Loucy (cell line): Measurements from ENCODE around the gene HEPHL1.

Experiments used
- H2AFZ ChIP-seq: fragments of 200-600 bp; sonication (generic); 2 replicates; pipeline ENCODE4 v1.6.0; 2016; ENCODE audit warnings: antibody characterized with exemption, mild to moderate bottlenecking, low read length, moderate library complexity
- H3F3A ChIP-seq: fragments of 200-600 bp; 2 replicates; pipeline ENCODE4 v1.6.0; 2016; ENCODE audit warnings: antibody characterized with exemption, low read depth, mild to moderate bottlenecking
- H3K27me3 ChIP-seq: fragments of 200-600 bp; sonication (generic); 2 replicates; pipeline ENCODE4 v1.6.1; 2014; ENCODE audit warnings: low read length, mild to moderate bottlenecking; ENCODE audit not compliant: insufficient read depth, poor library complexity, severe bottlenecking
- H3K36me3 ChIP-seq: fragments of 200-600 bp; sonication (generic); 2 replicates; pipeline ENCODE4 v1.6.1; 2016; ENCODE audit warnings: low read length; ENCODE audit not compliant: insufficient read depth
- H3K4me1 ChIP-seq: fragments of 200-600 bp; sonication (generic); 2 replicates; pipeline ENCODE4 v1.5.1; 2014; ENCODE audit warnings: low read length, mild to moderate bottlenecking; ENCODE audit not compliant: insufficient read depth, poor library complexity, severe bottlenecking
- H3K4me2 ChIP-seq: fragments of 200-600 bp; sonication (generic); 2 replicates; pipeline ENCODE4 v1.6.0; 2014; ENCODE audit warnings: antibody characterized with exemption, low read length, low read depth, mild to moderate bottlenecking; ENCODE audit not compliant: poor library complexity, severe bottlenecking
- H3K4me3 ChIP-seq: fragments of 200-600 bp; sonication (generic); 2 replicates; pipeline ENCODE4 v1.5.1; 2014; ENCODE audit warnings: low read length, mild to moderate bottlenecking, mixed read lengths; ENCODE audit not compliant: poor library complexity, severe bottlenecking
- H3K79me2 ChIP-seq: fragments of 200-600 bp; sonication (generic); 2 replicates; pipeline ENCODE4 v1.6.1; 2014; ENCODE audit warnings: low read length; ENCODE audit not compliant: insufficient read depth
- H3K9ac ChIP-seq: fragments of 200-600 bp; sonication (generic); 2 replicates; pipeline ENCODE4 v1.6.0; 2014; ENCODE audit warnings: mild to moderate bottlenecking, low read depth, low read length, moderate library complexity; ENCODE audit not compliant: poor library complexity, severe bottlenecking
- H3K9me2 ChIP-seq: fragments of 200-600 bp; sonication (generic); replicated peaks from 2 replicates; pipeline ENCODE4 v1.6.1; 2016; ENCODE audit warnings: low read depth, low read length, mixed read lengths
- H3K9me3 ChIP-seq: fragments of 200-600 bp; sonication (generic); 2 replicates; pipeline ENCODE4 v1.6.1; 2014; ENCODE audit warnings: mild to moderate bottlenecking, antibody characterized with exemption, low read length, low read depth; ENCODE audit not compliant: insufficient read depth
- H4K20me1 ChIP-seq: fragments of 200-600 bp; sonication (generic); 2 replicates; pipeline ENCODE4 v1.6.0; 2014; ENCODE audit warnings: antibody characterized with exemption, low read length, mild to moderate bottlenecking; ENCODE audit not compliant: insufficient read depth, poor library complexity, severe bottlenecking
- CTCF ChIP-seq: fragments of 200-600 bp; sonication (generic); conservative IDR thresholded peaks from 2 replicates; pipeline ENCODE4 v1.5.1; 2014; ENCODE audit warnings: mild to moderate bottlenecking, antibody characterized with exemption, low read length
- EZH2phosphoT487 ChIP-seq: fragments of 200-600 bp; IDR thresholded peaks from 2 replicates; pipeline ENCODE4 v1.6.1; 2018; ENCODE audit warnings: antibody characterized with exemption, mild to moderate bottlenecking, moderate library complexity, borderline replicate concordance

Gene HEPHL1

GRCh38 chr11:93984936-93985335, 36.2 kb upstream of the HEPHL1 start:
- Histone ChIP-seq H3K79me2 (no peaks in the 10 kb centered on the region), H3K9me3 (no peaks in the 10 kb centered on the region), H3K9ac (no peak overlapping the region), H3F3A (no peaks in the 10 kb centered on the region), H4K20me1 (no peaks in the 10 kb centered on the region), H3K27me3 (no peaks in the 10 kb centered on the region), H2AFZ (no peak overlapping the region), H3K4me2 (no peak overlapping the region), H3K9me2 (no peaks in the 10 kb centered on the region), H3K36me3 (no peaks in the 10 kb centered on the region), H3K4me3 (no peak overlapping the region), H3K4me1 (no peaks in the 10 kb centered on the region)
- TF ChIP-seq EZH2phosphoT487: no peak
- no peak for TF ChIP-seq CTCF

GRCh38 chr11:93986716-93987115, 34.4 kb upstream of the HEPHL1 start:
- H3K9ac ChIP-seq: no peak overlapping the region
- no peaks in the 10 kb centered on the region for H3K9me3 ChIP-seq
- H2AFZ ChIP-seq: no peak overlapping the region
- H3K4me1 ChIP-seq: no peaks in the 10 kb centered on the region
- H3K4me2 ChIP-seq: no peak overlapping the region
- no peaks in the 10 kb centered on the region for H3F3A ChIP-seq
- H3K27me3 ChIP-seq: no peaks in the 10 kb centered on the region
- TF ChIP-seq CTCF (no peak), EZH2phosphoT487 (no peak)
- no peak overlapping the region for H3K4me3 ChIP-seq
- H3K36me3 ChIP-seq: no peaks in the 10 kb centered on the region
- H3K9me2 ChIP-seq: no peaks in the 10 kb centered on the region
- no peaks in the 10 kb centered on the region for H4K20me1 ChIP-seq
- no peaks in the 10 kb centered on the region for H3K79me2 ChIP-seq

- TF ChIP-seq CTCF: no peak
- no peak for TF ChIP-seq EZH2phosphoT487
- Histone ChIP-seq H2AFZ (no peak overlapping the region), H3K4me2 (no peak overlapping the region)
Observed at GRCh38 chr11:93988455-93988854, 32.7 kb upstream of the HEPHL1 start.

More at GRCh38 chr11:93988455-93988854, 32.7 kb upstream of the HEPHL1 start:
- Histone ChIP-seq H3K9ac (no peak overlapping the region), H3K4me1 (no peaks in the 10 kb centered on the region), H3K9me2 (no peaks in the 10 kb centered on the region), H3K79me2 (no peaks in the 10 kb centered on the region), H3K9me3 (no peaks in the 10 kb centered on the region), H3K4me3 (no peak overlapping the region), H3F3A (no peaks in the 10 kb centered on the region), H4K20me1 (no peaks in the 10 kb centered on the region), H3K36me3 (no peaks in the 10 kb centered on the region), H3K27me3 (no peaks in the 10 kb centered on the region)
